A673 (cell line): Measurements from ENCODE around the gene STARD7.

Source experiments
- EZH2 ChIP-seq: fragments of 200-600 bp; sonication (generic); IDR thresholded peaks from 2 replicates; pipeline ENCODE4 v1.6.1; 2017; ENCODE audit warnings: borderline replicate concordance, low read depth, mild to moderate bottlenecking, mixed read lengths, antibody characterized with exemption, low read length; ENCODE audit not compliant: poor library complexity, severe bottlenecking
- TF ChIP-seq, protein P1 (sequence below): fragments of 300-800, 200-600 bp; sonication (generic); conservative IDR thresholded peaks from 2 replicates; pipeline ENCODE4 v1.5.1; 2017; ENCODE audit warnings: low read depth, mild to moderate bottlenecking, antibody characterized with exemption, low read length, moderate library complexity, mixed read lengths

DNA sequence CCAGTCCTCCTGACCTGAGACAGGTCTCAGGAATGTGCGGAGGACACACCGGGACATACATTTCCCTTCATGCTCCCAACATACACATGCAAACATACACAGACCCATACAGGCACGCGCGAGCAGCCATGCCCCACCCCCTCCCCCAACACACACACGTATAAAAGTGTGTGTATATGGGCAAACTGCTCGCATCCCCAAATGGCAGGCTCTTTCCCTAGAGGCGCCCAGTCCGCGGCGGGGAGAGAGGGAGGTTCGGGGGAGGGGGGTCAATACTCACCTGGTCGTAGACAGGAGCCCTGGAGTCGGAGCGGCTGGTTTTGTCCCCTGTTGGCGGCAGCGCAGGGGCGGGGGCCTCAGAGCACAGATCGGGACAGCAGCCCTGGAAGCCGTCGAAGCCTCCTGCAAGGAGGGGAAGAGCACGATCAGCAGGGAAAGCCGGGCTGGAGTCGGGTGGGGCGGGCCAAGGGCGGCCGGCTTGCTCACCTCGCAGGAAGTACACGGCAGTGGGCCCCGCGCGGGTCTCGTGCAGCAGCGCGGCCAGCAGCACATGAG lies 64.1 kb downstream of the STARD7 start:
- TF ChIP-seq, protein P1, sequence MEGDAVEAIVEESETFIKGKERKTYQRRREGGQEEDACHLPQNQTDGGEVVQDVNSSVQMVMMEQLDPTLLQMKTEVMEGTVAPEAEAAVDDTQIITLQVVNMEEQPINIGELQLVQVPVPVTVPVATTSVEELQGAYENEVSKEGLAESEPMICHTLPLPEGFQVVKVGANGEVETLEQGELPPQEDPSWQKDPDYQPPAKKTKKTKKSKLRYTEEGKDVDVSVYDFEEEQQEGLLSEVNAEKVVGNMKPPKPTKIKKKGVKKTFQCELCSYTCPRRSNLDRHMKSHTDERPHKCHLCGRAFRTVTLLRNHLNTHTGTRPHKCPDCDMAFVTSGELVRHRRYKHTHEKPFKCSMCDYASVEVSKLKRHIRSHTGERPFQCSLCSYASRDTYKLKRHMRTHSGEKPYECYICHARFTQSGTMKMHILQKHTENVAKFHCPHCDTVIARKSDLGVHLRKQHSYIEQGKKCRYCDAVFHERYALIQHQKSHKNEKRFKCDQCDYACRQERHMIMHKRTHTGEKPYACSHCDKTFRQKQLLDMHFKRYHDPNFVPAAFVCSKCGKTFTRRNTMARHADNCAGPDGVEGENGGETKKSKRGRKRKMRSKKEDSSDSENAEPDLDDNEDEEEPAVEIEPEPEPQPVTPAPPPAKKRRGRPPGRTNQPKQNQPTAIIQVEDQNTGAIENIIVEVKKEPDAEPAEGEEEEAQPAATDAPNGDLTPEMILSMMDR: no peak
- no peak for TF ChIP-seq EZH2
